HG03060 (cell line): ENCODE results near the gene UBE2QL1.

Experiments
- ATAC-seq: cut with Tn5 transposase; IDR thresholded peaks from one replicate; pipeline ENCODE4 v1.9.1; 2021; ENCODE audit warnings: low read depth, moderate number of reproducible peaks; ENCODE audit not compliant: unreplicated experiment

UBE2QL1 gene

GRCh38 chr5:6452622-6453504, 4.2 kb downstream of the UBE2QL1 start:
- no peak for ATAC-seq

GRCh38 chr5:6453937-6454560, 5.4 kb downstream of the UBE2QL1 start:
- no peak for ATAC-seq

GRCh38 chr5:6454628-6455053, 6.0 kb downstream of the UBE2QL1 start:
- no peak for ATAC-seq

DNA sequence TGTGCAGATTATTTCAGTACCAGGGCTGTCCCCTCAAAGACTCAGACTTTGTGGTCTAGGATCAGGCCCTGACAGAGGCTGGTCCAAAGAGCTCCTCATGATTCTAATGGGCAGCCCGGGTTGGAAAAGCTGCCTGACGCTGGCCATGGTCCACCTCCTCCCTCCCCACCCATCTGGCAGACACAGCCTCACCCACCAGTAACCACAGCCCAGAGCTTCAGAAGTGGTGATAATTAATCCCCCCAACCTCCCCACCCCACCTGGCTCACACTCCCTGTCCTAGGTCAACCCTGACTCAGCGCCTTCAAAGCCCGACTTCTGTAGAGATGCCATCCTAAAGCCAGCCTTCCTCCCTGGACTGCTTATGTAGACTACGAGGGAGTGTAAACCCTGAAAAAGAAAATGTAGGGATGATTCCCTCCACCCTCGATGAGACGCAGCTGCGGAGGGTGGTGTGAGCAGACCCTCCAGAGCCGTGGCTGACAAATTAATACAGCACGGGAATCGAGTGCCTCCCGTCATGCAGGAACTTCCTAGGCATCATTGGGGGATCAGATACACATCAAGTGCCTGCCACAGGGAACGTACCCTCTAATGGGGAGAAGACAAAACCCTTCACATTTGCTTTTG, 7.0 kb downstream of the UBE2QL1 start:
- no peak for ATAC-seq

DNA sequence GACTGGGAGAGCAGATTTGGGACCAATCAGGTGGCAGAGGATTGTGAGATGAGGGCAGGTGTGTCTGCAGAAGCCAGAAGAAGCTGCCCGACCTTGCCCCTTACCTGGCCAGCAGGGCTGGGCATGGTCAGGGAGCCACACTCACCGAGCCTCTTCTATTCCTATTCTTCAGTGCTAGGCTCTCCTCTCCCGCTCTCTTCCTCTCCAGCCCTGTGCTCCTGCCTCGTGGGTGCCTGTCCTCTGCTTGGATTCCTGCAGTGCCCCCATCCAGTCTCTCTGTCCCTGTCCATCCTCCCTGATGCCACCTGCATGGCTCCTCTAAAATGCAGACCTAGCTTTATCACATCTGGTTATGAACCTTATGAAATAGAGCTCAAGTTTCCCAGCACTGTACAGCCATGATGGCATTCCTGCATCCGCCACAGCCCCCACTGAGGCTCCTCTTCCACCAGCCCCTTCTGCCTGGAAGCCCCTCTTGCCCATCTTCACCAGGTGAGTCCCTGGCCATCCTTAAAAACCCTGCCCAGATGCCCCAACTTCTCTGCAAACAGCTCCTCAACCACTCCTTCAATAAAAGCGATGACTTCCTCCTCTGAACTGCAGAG, 8.2 kb downstream of the UBE2QL1 start:
- no peak for ATAC-seq

DNA sequence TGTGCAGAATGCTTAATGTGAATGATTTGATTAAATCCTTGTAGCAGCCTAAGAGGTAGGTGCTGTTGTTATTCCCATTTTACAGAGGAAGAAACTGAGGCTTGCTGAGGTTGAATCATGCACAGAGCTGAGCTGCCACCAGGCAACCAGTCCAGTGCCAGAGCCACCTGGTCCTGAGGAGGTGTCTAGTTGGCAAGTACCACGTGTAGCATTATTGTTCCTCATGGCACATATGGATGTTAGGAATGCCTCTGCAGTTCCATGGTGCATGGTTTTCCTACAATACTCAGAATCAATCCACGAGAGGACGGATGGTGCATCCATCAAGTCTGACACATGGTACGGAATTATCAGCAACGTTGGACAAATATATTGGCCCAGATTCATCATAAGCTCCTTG, 8.9 kb downstream of the UBE2QL1 start:
- ATAC-seq, result no peak

- ATAC-seq, result no peak
Observed at GRCh38 chr5:6458833-6459232, 10.2 kb downstream of the UBE2QL1 start.

DNA sequence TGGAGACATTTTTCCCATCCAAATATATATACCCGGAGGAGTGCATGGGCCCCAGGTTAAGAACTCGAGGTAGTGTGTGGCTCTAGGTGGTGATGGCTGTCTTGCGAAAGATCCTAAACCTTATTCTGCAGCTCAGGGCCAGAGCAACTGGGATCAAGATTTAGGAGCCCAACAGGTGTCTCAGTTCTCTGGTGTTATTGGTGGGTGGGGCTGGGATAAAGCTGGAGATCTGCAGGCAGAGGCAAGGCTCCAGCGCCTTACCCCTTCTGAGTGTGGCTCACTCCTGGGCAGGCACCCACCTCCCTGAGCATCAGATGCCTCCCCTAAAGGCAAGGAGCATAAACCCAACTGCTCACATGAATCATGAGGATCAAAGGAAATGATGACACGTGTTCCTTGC, 11.2 kb downstream of the UBE2QL1 start:
- no peak for ATAC-seq

- ATAC-seq, result no peak
Observed at GRCh38 chr5:6461006-6461405, 12.3 kb downstream of the UBE2QL1 start.

DNA sequence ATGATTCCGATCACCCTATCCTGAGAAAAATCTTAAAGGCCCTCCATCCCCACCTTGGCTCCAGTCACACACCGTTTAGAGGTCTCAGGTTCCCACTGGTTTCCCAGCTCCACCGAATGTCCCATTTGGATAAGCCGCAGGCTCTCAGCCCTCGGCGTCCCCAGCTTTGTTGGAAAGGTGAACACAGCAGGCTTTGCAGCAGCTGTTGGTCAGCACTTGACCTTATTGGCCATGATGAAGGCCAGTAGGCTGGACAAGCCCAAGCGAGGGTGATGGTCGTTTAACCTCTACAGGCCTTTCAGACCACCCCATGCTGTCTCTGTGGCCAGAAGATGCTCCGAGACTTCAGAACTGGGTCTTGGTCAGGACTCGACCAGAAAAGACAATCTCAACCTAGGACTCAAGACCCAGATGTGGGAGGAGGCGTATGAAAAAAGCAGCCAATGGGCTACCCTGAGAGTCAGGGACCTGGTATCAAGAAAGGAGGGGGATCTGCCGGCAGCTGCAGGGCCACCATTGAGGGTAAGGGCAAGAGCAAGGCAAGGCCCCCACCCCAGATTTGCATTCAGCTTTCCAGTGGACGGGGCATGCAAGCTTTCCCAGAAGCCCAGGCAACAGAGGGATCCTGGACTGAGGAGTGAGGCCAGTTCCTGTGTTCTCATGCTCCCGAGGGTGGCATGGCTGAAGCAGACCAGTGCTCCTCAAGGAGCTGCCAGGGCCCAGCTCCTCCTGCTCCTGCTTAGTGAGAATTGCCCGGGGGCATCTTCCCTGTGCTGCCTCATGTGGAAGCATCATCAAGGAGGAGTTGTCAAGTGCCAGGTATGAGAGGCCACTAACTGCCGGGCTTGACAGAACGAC, 13.4 kb downstream of the UBE2QL1 start:
- ATAC-seq, result no peak

DNA sequence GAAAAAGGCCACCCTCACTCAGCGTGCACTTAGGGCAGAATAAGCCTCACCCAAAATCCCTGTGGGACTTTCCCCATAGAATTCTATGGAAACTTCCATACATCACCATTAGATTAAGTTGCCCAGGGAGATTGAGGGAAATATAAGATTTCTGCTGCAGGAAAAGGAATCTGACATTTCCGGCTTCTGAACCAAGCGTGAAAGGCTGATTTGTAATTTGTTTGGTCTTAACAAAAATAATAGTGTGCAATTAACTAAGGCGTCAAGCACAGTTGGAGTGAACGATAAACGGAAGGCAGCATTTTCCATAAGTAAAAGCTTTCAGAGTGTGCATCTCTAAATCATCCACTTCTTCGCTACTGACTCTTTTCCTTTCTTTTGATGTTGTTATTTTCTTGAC, 14.0 kb downstream of the UBE2QL1 start:
- ATAC-seq, result no peak

GRCh38 chr5:6464441-6464840, 15.8 kb downstream of the UBE2QL1 start:
- ATAC-seq, result no peak

DNA sequence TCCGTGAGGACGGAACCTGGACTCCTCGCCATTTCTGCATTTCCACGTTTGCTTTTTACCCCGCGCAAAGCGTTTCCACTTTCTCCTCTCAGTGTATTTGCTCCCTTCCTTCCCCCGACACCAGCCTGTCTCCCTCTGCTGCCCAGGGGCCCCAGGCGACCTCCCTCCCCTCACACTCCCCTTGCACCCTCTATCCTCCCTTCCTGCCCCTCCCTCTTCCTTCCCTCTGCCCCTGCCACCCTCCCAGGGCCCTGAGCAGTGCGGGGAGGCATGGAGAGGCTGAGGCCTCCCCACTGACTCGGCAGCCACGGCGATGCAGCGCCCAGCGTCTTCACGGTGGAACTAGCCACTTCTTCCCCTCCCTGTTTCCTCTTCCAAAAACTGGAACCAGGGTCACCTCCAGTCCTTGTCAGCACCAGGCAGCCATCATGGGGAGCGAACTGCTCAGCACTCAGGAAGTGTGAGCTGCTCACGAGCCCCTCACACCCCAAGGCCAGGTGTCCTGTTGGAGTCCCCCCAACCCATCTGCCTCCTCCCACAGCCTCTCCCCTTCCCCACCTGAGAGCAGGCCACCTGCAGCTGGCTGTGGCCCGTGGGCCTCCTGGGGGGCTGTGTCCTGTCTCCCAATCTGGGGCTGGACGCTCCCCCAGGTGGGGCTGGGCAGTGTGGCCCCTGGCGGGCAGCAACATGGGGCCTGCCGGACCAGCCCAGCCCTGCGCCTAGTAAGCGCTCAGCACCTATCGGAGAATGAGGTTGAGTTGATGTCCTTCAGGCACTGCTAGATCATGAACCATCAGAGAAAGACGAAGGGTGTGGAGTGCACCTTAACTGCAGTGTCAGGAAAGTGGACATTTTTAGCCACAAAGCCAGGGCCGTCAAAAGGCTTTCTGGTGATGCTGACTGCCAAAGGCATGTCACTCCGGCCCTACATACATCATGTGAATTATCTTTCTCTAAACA, 17.5 kb downstream of the UBE2QL1 start:
- no peak for ATAC-seq

DNA sequence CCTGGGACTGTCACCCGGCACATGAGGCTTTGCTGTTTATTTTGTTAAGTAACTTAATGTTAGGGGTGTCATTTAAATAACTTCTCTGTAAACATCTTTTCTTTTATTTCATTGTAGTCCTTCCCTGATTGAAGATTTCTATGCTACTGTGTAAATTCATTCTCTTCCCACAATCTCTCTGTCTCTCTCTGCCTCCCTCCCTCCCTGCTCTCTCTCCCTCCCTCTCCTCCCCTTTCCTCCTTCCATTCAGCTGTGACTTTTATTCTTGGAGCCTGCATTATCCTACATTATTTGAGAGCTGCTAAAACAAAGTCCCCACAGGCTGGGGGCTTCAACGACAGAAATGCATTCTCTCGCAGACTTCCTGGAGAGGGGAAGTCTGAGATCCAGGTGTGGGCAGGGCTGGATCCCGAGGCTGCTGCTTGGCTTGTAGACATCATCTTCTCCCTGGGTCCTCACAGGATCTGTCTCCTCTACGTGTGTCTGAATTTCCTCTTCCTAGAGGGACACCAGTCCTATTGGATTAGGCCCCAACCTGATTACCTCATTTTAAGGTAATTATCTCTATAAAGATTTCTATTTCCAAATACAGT, 18.4 kb downstream of the UBE2QL1 start:
- no peak for ATAC-seq

- no peak for ATAC-seq
Observed at GRCh38 chr5:6467591-6467990, 18.9 kb downstream of the UBE2QL1 start.

DNA sequence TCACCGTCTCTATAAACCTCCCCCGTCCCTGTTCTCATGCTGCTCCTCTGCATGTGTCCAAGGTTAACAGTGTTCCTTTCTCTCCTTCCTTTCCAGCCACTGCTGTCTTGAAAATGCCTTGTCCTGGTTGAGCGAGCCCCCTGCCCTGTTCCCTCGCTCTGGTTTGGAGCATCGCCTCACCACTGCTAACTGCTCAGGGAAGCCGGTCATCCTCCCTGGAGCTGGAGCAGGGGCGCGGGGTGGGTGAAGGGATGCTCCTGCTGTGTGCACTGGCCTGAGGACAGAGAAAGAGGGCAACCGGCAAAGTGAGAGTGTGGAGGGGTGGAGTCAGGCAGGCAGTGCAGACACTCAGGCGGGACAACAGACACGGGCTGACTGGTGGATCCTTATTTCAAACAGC, 19.4 kb downstream of the UBE2QL1 start:
- no peak for ATAC-seq

- no peak for ATAC-seq
Observed at GRCh38 chr5:6468870-6469269, 20.2 kb downstream of the UBE2QL1 start.

- no peak for ATAC-seq
Observed at GRCh38 chr5:6469836-6470235, 21.2 kb downstream of the UBE2QL1 start.

DNA sequence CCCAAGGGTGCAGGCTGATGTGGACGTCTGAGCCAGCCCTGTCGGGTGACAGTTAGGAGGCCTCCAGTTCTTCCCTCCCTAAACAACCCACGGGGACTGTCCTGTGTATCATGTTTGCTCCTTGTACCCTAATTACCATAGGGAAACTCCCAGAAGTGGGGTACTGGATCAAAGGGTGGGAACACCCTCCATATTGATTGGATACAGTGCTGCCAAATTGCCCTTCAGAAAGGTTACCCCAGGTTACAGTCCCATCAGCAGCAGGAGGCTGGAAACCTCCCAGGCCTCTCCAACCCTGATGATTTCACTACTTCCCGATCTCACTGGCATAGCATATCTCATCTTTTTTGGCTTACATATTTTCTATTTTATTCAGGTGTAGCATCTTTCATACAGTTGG, 22.0 kb downstream of the UBE2QL1 start:
- no peak for ATAC-seq
